GDM1 (cell line): ENCODE results near the gene BMPR1A.
"Not testable (repeated sequence)": the region's sequence is repeated elsewhere in the genome, so short reads cannot be mapped to it uniquely, and the experiment has no call there.

Source experiments
- DNase-seq: peaks from one replicate; lab custom pipeline; 2025; lab: John Stamatoyannopoulos, UW

Gene BMPR1A

GRCh38 chr10:86968271-86968993 lies 212.0 kb downstream of the BMPR1A start, which contains the start of gene ADIRF:
ADIRF (plus strand) TSS chr10:86968482; CDS start chr10:86968545, 63 bp downstream.
- DNase-seq = no peak

GRCh38 chr10:86968994-86969355 lies 212.6 kb downstream of the BMPR1A start:
- DNase-seq = no peak

GRCh38 chr10:86969421-86970041 lies 213.1 kb downstream of the BMPR1A start:
- no peak for DNase-seq

DNA sequence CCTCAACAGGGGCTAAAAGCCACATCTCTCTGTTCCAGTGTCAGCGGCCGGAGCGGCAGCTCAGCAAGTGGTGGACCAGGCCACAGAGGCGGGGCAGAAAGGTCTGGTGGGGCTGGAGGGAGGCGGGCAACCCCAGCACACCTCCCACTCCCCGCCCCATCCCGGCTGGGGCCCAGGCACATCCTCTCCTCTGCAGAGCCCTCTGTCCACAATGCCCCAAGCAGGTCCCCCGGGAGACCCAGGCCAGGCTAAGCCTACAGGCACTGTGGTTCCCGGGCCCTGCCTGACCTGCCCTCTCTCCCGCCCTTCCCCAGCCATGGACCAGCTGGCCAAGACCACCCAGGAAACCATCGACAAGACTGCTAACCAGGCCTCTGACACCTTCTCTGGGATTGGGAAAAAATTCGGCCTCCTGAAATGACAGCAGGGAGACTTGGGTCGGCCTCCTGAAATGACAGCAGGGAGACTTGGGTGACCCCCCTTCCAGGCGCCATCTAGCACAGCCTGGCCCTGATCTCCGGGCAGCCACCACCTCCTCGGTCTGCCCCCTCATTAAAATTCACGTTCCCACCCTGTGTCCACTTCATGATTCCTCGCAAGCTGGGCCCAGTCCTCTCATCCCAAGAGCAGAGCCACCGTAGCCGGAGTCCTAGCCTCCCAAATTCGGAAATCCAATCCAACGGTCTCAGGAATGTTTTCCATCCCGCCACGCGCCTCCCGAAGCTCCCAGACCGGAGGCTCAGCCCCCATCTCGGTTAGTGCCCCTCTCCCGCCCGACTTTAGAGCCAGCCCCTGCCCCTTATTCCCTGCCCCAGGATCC lies 214.0 kb downstream of the BMPR1A start:
- no peak for DNase-seq

DNA sequence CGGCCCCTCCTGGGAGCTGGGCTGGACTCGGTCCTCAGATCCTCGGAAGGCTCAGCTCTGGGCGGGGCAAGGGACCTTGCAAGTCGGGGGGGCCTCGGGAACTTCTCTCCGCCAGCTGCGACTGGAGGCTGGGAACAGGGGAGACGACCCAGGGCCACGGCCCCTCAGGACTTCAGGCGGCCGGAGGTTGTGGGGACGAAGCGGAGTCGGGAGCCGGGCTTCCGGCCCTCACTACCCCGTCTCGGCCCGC lies 214.5 kb downstream of the BMPR1A start:
- no peak for DNase-seq

GRCh38 chr10:86971232-86971991 lies 215.0 kb downstream of the BMPR1A start:
- no peak for DNase-seq

DNA sequence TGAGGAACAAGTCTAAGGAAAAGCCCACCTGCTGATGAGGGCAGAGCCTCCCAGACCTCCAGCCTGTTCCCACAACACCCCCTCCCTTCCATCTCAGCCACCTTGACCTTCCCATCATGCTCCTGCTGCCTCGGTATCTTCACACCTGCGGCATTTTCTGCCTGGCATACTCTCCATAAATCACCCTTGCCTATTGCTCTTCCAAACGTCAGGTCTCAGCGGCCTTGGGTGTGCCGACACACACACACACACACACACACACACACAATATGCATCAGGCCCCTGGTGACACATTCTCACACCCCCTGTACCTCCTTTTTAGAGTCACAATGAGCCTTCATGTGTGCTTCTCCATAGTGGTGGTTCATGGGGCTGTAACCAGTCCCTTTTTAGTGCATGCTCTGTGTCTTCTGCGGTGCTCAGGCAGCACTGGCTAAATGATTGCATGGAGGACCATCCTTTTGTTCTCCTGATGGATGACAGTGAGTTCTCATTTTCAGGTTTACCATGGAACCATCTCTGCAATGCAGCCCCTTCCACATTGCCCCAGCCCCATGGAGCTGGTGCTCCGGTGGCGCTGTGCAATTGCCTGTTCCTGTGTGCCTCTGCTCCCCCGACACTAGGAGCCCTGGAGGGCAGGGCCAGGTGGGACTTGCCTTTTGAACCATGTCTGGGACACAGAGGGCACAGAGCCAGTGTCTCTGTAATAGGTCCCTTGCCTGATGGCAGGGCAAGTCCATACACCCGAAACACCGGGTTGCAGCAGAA lies 216.4 kb downstream of the BMPR1A start:
- DNase-seq = no peak

DNA sequence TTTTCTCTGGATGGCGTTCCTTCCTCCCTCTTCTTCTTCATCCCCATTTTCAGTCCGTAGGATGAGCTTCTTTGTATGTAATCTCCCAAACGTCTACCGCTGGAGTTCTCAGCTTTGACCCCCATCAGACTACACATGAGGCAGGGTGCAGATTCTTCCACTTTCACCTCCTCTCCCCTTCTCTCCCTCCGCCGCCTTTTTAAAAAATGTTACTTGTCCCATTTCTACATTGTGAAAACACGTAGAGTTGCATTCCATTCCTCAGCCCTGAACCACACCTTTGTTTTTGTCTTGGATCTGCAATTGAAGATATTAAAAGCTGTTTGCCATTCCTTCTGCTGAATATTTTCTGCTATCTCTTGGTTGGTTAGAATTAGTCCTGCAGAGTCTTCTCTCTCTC lies 218.1 kb downstream of the BMPR1A start:
- no peak for DNase-seq

- no peak for DNase-seq
These were observed 220.1 kb downstream of the BMPR1A start for GRCh38 chr10:86976362-86977056.

- not testable (repeated sequence) for DNase-seq
These were observed 222.0 kb downstream of the BMPR1A start for GRCh38 chr10:86978457-86978856.

DNA sequence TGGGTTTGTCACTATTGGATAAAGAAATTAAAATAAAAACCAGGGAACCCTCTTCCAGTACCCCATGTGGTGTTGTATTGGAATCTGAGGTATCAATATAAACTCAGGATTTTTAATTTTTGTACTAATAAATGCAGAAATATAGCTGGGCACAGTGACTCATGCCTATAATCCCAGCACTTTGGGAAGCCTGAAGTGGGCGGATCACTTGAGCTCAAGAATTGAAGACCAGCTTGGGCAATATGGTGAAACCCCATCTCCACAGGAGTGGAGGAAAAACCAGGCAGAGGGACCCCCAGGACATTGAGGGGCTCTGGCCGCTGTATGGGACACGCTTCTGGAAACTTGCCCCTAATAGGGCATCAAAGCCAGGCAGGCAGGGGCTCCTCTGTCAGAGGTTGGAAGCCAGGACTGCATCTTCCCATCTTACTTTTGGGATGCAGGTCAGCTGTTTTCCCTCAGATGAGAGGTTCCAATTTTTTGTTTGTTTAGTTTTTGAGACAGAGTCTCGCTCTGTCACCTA lies 222.9 kb downstream of the BMPR1A start:
- DNase-seq = no peak

- no peak for DNase-seq
These were observed 223.6 kb downstream of the BMPR1A start for GRCh38 chr10:86979977-86980448.

- not testable (repeated sequence) for DNase-seq
These were observed 224.6 kb downstream of the BMPR1A start for GRCh38 chr10:86981020-86981419.

- DNase-seq = no peak
These were observed 225.3 kb downstream of the BMPR1A start for GRCh38 chr10:86981716-86982115.
